Measurements from ENCODE around the gene COL13A1. TPM values are rescaled to one million over a fixed set of nuclear protein-coding genes. Genes with fewer than 3 reads are reported as not detected.
A peak's percentile ranks its signal among the peaks of the same experiment; 100 is the strongest.

The COL13A1 gene
- total and polyA plus RNA-seq, 5 donors: 4.4 to 13.7 (median 8.5) TPM

DNA sequence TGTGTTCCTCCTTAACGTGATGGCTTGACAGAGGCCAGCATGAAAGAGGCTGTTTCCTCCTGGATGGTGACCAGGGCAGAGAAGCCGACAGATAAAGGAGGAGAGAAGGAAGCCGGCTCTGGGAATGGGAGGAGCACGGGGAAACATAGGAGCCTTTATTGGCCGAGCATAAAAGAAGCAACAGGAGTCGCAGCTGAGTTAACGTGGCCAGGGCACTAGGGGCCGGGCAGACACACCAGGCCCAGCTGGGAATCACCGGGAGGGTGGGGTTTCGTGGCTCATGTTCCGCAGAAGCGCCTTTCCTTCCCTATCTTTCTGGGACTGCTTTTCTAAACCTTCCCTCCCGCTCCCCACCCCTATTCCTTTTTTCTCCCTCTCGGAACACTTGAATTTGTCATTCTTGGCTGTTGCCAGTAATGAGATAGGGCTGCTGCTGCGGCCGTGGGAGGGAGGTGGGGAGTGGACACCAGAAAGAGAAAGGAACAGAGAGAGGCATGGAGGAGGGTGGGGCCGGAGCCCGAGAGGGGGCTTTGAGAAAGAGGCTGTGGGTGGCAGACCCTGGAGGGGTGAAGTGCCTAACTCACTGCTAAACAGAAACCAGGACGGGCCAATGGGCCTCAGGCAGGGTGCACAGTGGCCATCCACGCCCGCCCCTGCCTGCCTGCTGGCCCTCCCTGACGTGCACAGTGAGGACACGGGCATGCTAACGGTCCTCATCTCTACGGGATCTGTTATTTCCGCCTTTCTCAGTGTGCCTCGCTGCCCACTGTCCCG is 65.2 kb downstream of the COL13A1 start:
- Histone ChIP-seq H3K27ac (ENCODE audit: low read length) (peak overlapping the region; percentile 86), H3K27me3 (ENCODE audit: control insufficient read depth, insufficient read depth) (no peaks in the 10 kb centered on the region), H3K4me1 (ENCODE audit: control insufficient read depth, insufficient read depth, low read length) (peaks cover 11% of the 10 kb centered on the region), H3K4me3 (ENCODE audit: low read length) (no peak overlapping the region), H3K9me3 (ENCODE audit: control insufficient read depth, low read length) (no peaks in the 10 kb centered on the region)
- intact Hi-C loops (cut with DNase I): no loop called here
- peak; percentile 82 to 86 for ATAC-seq
- peak; percentile 69 to 81 (median 79) for DNase-seq
- 21% methylated on average over 28 of the region's 28 CpGs for WGBS

GRCh38 chr10:69867699-69868558 is 66.2 kb downstream of the COL13A1 start:
- intact Hi-C loops (cut with DNase I): no loop called here
- Histone ChIP-seq H3K4me3 (ENCODE audit: low read length) (no peak overlapping the region), H3K27me3 (ENCODE audit: control insufficient read depth, insufficient read depth) (no peaks in the 10 kb centered on the region), H3K9me3 (ENCODE audit: control insufficient read depth, low read length) (no peaks in the 10 kb centered on the region), H3K4me1 (ENCODE audit: control insufficient read depth, insufficient read depth, low read length) (peaks cover 10% of the 10 kb centered on the region), H3K27ac (ENCODE audit: low read length) (no peak overlapping the region)
- no peak for ATAC-seq
- DNase-seq: peak in 1 of 3 donors; percentile 20
- 89% methylated on average over 13 of the region's 13 CpGs for WGBS

GRCh38 chr10:69868821-69869220 is 67.1 kb downstream of the COL13A1 start:
- H3K4me1 ChIP-seq (ENCODE audit: control insufficient read depth, insufficient read depth, low read length): peaks cover 10% of the 10 kb centered on the region
- DNase-seq: peak in 1 of 3 donors; percentile 19
- WGBS: 67% methylated on average over 2 of the region's 2 CpGs

DNA sequence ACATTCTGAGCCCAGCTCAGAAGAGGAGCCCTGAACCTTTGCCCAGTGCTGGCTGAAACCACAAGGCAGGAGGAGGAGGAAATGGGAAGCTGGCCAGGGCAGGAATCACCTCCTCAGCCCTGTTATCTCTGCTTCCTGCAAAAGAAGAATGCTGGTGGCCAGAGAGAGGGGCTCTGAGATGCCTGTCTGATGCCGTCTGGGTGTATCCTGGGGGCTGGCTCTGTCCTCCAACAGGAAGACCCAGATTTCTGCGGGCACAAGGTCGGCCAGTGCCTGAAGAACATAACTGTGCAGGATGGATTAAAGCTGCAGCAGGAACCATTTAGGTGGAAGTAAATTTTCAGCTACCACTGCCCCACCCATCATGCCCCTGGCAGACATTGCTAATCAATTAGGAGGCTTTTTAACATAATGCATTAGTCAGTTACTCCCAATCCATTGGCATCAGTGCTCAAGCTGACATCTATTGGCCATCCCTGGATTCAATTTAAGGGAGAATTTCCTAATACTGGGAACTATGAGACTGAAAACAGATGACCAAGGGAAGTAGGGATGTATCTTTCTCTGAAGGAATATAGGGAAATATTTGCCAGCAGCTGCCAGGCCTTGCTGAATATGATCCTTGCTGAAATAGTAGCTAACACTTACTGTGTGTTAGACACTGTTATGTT is 67.7 kb downstream of the COL13A1 start:
- Histone ChIP-seq H3K4me1 (ENCODE audit: control insufficient read depth, insufficient read depth, low read length) (peaks cover 10% of the 10 kb centered on the region), H3K27me3 (ENCODE audit: control insufficient read depth, insufficient read depth) (no peaks in the 10 kb centered on the region), H3K4me3 (ENCODE audit: low read length) (no peak overlapping the region), H3K27ac (ENCODE audit: low read length) (no peak overlapping the region), H3K9me3 (ENCODE audit: control insufficient read depth, low read length) (no peaks in the 10 kb centered on the region)
- ATAC-seq (peak in 1 of 2 donors; percentile 7), DNase-seq (peak in 1 of 3 donors; percentile 59)
- 43% methylated on average over 3 of the region's 3 CpGs for WGBS
- intact Hi-C loops (cut with DNase I): no loop called here

More at GRCh38 chr10:69868821-69869220, 67.1 kb downstream of the COL13A1 start:
- intact Hi-C loops (cut with DNase I): no loop called here
- no peak overlapping the region for H3K27ac ChIP-seq (ENCODE audit: low read length)
- no peak for ATAC-seq
- H3K9me3 ChIP-seq (ENCODE audit: control insufficient read depth, low read length): no peaks in the 10 kb centered on the region
- no peak overlapping the region for H3K4me3 ChIP-seq (ENCODE audit: low read length)
- H3K27me3 ChIP-seq (ENCODE audit: control insufficient read depth, insufficient read depth): no peaks in the 10 kb centered on the region

- H3K4me3 ChIP-seq (ENCODE audit: low read length): no peak overlapping the region
- ATAC-seq (no peak), DNase-seq (no peak)
- peaks cover 6% of the 10 kb centered on the region for H3K4me1 ChIP-seq (ENCODE audit: control insufficient read depth, insufficient read depth, low read length)
- WGBS: 76% methylated on average over 7 of the region's 7 CpGs
- intact Hi-C loops (cut with DNase I): no loop called here
- H3K9me3 ChIP-seq (ENCODE audit: control insufficient read depth, low read length): no peaks in the 10 kb centered on the region
- no peak overlapping the region for H3K27ac ChIP-seq (ENCODE audit: low read length)
- H3K27me3 ChIP-seq (ENCODE audit: control insufficient read depth, insufficient read depth): no peaks in the 10 kb centered on the region
These were observed 68.9 kb downstream of the COL13A1 start for GRCh38 chr10:69870591-69870990.

DNA sequence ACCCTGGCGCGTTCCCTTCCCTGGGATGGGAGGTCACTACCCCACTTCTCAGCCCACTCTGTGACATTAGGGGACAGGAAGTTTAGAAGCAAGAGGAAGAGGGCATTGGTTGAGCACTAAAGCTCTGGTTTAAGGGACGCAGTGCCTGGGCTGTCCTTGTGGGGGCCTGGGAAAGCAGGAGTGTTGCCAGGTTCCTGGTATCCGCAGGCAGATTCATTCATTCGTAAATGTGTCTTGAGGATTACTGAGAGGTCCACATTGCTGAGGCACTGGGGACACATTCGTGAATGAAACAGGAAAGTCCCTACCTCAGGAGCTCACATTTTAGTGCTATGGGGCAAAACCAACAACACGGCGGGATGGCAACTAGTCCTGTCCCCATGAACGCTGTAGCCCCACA is 69.4 kb downstream of the COL13A1 start:
- Histone ChIP-seq H3K27me3 (ENCODE audit: control insufficient read depth, insufficient read depth) (no peaks in the 10 kb centered on the region), H3K9me3 (ENCODE audit: control insufficient read depth, low read length) (no peaks in the 10 kb centered on the region), H3K4me3 (ENCODE audit: low read length) (no peak overlapping the region), H3K4me1 (ENCODE audit: control insufficient read depth, insufficient read depth, low read length) (peaks cover 5% of the 10 kb centered on the region), H3K27ac (ENCODE audit: low read length) (no peak overlapping the region)
- 92% methylated on average over 9 of the region's 9 CpGs for whole genome bisulfite sequencing
- DNase-seq (no peak), ATAC-seq (no peak)
- intact Hi-C loops (cut with DNase I): no loop called here

DNA sequence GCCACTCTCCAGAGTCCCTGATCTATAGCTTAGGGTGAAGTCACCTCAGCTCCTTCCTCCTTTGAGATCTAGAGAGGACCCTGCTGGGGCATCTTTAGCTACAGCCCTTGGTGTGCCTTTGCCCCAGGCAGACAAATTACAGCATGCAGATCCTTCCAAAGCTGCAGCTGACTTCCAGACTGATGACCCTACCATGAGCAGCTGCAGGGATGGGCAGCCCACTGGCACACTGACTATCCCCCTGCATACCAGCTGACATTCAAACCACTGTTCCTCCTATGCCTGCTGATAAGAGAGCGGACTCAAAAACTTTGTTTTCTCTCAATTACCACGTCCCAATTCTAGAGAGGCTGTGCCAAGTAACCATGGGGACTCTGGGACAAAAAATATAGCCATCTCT is 70.6 kb downstream of the COL13A1 start:
- Histone ChIP-seq H3K4me1 (ENCODE audit: control insufficient read depth, insufficient read depth, low read length) (peaks cover 2% of the 10 kb centered on the region), H3K27ac (ENCODE audit: low read length) (no peak overlapping the region), H3K27me3 (ENCODE audit: control insufficient read depth, insufficient read depth) (no peaks in the 10 kb centered on the region), H3K9me3 (ENCODE audit: control insufficient read depth, low read length) (no peaks in the 10 kb centered on the region), H3K4me3 (ENCODE audit: low read length) (no peak overlapping the region)
- DNase-seq (no peak), ATAC-seq (no peak)
- WGBS: 81% methylated on average over 2 of the region's 2 CpGs
- intact Hi-C loops (cut with DNase I): no loop called here

GRCh38 chr10:69873135-69873639 is 71.5 kb downstream of the COL13A1 start:
- intact Hi-C loops (cut with DNase I): no loop called here
- Histone ChIP-seq H3K9me3 (ENCODE audit: control insufficient read depth, low read length) (no peaks in the 10 kb centered on the region), H3K4me3 (ENCODE audit: low read length) (no peak overlapping the region), H3K4me1 (ENCODE audit: control insufficient read depth, insufficient read depth, low read length) (peaks cover 2% of the 10 kb centered on the region), H3K27me3 (ENCODE audit: control insufficient read depth, insufficient read depth) (no peaks in the 10 kb centered on the region), H3K27ac (ENCODE audit: low read length) (no peak overlapping the region)
- ATAC-seq (no peak), DNase-seq (no peak)
- WGBS: 91% methylated on average over 4 of the region's 4 CpGs

GRCh38 chr10:69874449-69874848 is 72.7 kb downstream of the COL13A1 start:
- H3K27me3 ChIP-seq (ENCODE audit: control insufficient read depth, insufficient read depth): no peaks in the 10 kb centered on the region
- DNase-seq: peak in 1 of 3 donors; percentile 12
- ATAC-seq: no peak
- 63% methylated on average over 6 of the region's 6 CpGs for WGBS
- no peak overlapping the region for H3K4me3 ChIP-seq (ENCODE audit: low read length)
- no peaks in the 10 kb centered on the region for H3K4me1 ChIP-seq (ENCODE audit: control insufficient read depth, insufficient read depth, low read length)
- intact Hi-C loops (cut with DNase I): no loop called here
- H3K9me3 ChIP-seq (ENCODE audit: control insufficient read depth, low read length): no peaks in the 10 kb centered on the region
- no peak overlapping the region for H3K27ac ChIP-seq (ENCODE audit: low read length)

DNA sequence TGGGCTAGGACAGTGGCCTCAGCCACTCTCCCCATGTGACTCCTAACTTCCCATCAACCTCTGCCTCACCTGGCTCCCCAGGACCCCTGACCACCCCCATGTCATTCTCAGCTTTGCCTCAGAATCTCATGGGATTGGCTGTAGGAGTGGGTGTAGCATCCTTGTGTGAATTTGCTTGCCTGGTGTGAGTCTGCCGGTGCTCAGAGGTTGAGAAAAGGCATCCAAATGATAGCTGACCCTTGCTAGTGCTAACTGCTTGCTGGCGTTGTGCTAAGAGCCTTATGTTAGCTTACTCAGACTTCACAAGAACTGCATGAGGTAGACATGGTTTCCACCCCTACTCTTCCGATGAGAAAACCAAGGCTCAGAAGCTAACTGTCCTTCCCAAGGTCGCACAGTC is 74.2 kb downstream of the COL13A1 start:
- Histone ChIP-seq H3K9me3 (ENCODE audit: control insufficient read depth, low read length) (no peaks in the 10 kb centered on the region), H3K27ac (ENCODE audit: low read length) (no peak overlapping the region), H3K4me3 (ENCODE audit: low read length) (no peak overlapping the region), H3K27me3 (ENCODE audit: control insufficient read depth, insufficient read depth) (no peaks in the 10 kb centered on the region), H3K4me1 (ENCODE audit: control insufficient read depth, insufficient read depth, low read length) (peaks cover 3% of the 10 kb centered on the region)
- ATAC-seq: no peak
- peak in 1 of 3 donors; percentile 22 for DNase-seq
- 90% methylated on average over 4 of the region's 4 CpGs for WGBS
- intact Hi-C loops (cut with DNase I): no loop called here
